ENCODE results near the gene TBC1D3B.
"Not testable (repeated sequence)": the region's sequence is repeated elsewhere in the genome, so short reads cannot be mapped to it uniquely, and the experiment has no call there.

The TBC1D3B gene

DNA sequence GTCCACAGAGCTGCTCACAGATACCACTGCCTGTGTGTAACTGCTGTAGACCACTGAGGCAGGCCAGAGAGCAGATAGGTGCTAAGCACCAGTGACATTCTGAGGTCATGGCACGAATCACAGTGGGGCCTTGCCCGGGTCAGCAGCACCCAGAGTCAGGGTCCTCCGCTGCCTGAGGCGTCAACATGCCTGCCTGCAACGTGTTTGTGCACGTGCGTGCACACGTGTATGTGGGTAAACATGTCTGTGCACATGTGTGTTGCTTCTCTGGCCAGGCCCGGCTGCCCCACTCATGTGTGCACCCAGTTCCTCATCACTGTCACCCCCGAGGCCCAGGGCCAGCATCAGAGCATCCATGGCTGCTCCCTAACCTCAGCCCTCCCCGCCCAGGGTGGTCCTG, at the start of gene TBC1D3B:
Gene TBC1D3B, minus strand, starts transcription at position 101 of the 400 bp plus-strand sequence. CDS start 1,586 bp downstream, outside the sequence.
- not testable (repeated sequence) for DNase-seq (ENCODE audit: low spot score); FAIRE-seq

DNA sequence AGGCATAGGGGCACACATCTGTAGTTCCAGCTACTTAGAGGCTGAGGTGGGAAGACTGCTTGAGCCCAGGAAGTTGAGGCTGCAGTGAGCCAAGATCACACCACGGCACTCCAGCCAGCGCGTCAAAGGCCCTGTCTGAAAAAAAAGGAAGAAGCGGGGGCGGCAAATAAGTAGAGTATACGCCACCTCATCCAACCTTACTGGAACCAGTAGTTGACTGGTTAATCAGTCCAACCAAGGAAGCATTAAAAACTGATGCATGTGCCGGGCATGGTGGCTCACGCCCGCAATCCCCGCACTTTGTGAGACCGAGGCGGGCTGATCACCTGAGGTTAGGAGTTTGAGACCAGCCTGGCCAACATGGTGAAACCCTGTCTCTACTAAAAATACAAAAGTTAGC, 46.5 kb upstream of the TBC1D3B start:
- FAIRE-seq, result not testable (repeated sequence)

DNA sequence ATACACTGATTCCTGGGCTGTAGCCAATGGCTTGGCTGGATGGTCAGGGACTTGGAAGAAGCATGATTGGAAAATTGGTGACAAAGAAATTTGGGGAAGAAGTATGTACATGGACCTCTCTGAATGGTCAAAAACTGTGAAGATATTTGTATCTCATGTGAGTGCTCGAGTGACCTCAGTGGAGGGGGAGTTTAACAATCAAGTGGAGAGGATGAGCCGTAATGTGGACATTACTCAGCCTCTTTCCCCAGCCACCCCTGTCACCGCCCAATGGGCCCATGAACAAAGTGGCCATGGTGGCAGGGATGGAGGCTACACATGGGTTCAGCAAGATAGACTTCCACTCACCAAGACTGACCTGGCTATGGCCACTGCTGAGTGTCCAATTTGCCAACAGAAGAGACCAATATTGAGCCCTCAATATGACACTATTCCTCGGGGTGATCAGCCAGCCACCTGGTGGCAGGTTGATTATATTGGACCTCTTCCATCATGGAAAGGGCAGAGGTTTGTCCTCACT, 45.2 kb upstream of the TBC1D3B start:
- not testable (repeated sequence) for DNase-seq (ENCODE audit: low spot score); FAIRE-seq

More for the DNA sequence above, 46.5 kb upstream of the TBC1D3B start:
- not testable (repeated sequence) for DNase-seq (ENCODE audit: low spot score)

DNA sequence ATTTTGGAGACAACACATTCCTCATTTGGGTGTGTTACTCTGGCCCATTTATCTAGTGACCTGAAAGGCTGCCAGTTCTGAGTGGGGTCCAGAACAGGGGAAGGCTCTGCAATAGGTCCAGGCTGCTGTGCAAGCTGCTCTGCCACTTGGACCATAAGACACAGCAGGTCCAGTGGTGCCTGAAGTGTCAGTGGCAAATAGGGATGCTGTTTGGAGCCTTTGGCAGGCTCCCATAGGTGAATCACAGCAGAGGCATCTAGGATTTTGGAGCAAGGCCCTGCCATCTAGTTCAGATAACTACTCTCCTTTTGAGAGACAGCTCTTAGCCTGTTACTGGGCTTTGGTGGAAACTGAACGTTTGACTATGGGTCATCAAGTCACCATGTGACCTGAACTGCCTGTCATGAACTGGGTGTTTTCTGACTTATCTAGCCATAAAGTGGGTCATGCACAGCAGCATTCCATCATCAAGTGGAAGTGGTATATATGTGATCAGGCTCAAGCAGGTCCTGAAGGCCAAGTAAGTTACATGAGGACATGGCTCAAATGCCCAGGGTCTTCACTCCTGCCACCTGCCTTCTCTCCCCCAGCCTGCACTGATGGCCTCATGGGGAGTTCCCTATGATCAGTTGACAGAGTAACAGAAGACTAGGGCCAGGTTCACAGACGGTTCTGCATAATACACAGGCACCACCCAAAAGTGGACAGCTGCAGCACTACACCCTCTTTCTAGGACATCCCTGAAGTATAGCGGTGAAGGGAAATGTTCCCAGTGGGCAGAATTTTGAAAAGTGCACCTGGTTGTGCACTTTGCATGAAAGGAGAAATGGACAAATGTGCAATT, 44.5 kb upstream of the TBC1D3B start:
- not testable (repeated sequence) for FAIRE-seq; DNase-seq (ENCODE audit: low spot score)

DNA sequence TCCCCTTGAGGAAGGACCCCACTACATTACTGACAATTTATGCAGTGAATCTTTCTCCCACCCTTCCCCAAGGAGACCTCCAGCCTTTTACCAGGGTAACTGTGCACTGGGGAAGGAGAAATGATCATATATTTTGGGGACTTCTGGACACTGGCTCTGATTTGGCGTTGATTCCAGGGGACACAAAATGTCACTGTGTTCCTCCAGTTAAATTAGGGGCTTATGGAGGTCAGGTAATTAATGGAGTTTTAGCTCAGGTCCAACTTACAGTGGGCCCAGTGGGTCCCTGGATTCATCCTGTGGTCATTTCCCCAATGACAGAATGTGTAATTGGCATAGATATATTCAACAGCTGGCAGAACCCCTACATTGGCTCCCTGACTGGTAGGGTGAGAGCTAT, 43.1 kb upstream of the TBC1D3B start:
- DNase-seq (ENCODE audit: low spot score); FAIRE-seq: not testable (repeated sequence)

DNA sequence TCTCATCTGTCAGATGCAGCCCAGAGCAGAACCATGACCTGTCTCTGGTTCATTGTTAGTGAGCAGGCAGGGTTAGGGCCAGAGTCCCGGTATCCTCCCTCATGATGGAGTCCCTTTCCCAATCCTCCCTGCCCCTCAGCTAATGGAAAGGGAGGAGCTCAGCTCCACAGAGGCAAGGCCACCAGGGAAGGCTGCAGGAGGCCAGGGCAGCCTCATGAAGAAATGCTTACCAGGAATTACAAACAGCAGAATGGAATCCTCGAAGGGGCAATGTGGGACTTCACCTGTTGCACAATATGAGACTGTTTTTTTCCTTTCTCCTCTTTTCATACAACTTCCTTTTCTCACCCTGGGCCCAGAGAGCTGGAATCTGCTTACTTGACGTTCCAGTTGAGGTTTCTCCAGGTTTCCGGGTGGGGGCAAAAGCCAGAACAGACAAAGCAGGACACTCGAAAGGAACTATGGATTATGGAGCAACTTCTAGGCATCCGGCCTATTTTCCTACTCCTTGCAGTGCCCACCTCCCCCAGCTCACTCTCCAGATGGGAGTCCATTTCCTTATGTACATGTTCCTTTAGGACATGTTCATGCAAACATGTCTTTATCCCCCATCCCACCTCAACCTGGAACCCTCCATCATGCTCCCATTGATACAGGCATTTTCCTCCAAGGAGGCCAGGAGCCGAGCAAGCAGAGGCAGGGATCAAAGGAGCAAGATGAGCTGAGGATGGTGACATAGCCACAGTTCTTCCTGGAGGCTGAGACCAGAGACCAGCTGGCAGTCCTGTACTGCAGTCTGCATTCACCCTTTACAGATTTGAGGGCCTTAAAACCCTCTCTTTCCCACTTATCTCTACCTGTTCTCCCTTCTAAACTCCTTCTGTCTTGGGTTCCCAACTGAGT, 39.2 kb upstream of the TBC1D3B start:
- not testable (repeated sequence) for DNase-seq (ENCODE audit: low spot score); FAIRE-seq

DNA sequence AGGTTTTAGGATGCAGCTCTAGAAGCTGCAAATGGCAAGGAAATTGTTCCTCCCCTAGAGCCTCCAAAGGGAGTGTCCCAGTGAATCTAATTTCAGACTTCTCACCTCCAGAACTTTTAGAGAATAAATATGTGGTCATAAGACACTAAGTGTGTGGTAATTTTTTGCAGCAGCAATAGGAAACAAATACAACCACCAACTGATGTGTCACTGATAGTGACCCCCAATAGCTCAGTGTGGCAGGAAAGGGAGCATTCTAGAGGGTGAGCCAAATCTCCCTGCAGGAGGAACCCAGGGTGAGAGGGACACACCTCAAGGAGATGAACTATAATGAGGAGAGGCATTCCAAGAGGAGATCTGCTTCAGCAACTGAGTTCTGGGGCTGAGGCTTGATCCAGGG, 38.5 kb upstream of the TBC1D3B start:
- FAIRE-seq (no peak), DNase-seq (ENCODE audit: low spot score) (no peak)

DNA sequence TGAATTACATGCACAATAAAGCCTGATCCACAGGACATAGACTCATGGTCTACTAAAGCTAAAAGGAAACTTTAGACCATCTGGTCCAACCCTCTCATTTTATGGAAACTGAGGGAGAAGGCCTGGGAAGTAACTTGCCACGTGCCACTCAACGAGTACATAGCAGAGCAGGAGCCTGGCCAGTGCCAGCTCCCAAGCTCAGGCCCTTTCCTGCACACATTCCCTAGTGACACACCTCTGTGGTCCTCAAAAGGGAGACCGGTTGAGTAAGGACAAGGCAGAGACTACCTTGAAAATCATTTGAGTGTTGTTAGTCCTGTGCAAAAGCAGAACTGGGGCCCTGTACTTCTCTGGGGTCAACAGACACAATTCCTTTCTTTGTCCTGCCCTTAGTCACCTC, 37.3 kb upstream of the TBC1D3B start:
- DNase-seq (ENCODE audit: low spot score) (no peak), FAIRE-seq (no peak)

DNA sequence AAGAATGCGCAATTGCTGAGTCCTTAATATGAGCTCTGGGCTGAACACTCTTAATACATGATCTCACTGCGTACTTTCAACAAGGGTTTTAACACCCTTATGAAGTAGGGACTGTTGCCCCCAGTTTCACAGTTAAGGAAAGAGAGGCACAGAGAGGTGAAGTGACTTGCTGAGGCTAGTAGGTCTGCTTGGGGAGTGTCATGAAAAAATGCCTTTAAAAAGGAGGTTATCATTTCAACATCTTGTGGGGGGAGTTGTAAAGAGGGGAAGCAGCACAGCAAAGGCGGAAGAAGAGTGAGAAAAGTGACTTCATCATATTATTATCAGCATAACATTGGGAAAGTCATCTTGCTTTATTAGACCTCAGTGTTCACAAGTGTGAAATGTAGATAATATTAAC, 36.5 kb upstream of the TBC1D3B start:
- no peak for DNase-seq (ENCODE audit: low spot score)
- no peak for FAIRE-seq

DNA sequence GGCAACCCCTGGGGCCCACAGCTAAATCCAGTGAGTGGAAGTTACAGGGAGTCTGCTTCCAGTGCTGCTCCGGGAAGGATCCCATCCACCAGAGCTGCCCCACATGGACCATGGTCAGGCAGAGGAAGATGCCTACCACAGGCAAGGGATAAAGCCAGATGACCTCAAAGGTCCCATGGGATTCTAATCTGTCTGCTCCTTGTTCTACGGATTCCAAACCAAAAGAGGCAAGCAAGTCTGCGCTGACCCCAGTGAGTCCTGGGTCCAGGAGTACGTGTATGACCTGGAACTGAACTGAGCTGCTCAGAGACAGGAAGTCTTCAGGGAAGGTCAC, 35.8 kb upstream of the TBC1D3B start:
- no peak for DNase-seq (ENCODE audit: low spot score)
- no peak for FAIRE-seq

DNA sequence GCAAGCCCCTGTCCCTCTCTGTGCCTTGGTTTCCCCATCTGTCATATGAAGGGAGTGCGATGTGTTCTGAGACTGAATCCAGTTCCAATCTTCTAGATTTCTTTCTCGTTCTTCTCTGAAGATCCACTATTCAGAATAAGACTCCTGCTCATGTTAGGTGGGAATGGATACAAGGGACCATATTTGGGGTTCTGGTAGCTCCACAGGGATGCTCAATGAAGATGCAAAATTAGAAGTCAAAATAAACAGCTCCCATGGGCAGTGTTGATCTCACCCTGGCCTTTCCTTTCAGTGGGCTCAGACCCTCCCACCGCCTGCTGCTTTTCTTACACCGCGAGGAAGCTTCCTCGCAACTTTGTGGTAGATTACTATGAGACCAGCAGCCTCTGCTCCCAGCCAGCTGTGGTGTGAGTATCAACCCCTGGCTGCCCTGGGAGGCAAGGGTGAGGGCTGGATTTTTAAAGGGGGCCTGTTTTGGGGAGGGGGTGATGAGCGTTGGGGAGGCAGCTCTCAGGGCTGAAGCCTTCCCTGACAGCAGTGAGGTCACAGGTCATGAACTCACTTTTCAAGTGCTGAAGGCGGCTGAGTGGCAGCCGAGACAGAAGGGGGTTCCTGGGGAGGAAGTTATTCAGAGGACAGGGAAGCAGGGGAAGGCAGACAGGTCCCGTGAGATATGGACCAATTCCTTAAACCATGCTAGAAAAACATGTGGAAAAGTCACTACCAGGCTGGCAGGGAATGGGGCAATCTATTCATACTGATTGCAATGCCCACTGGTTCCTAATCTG, 35.2 kb upstream of the TBC1D3B start:
- not testable (repeated sequence) for FAIRE-seq; DNase-seq (ENCODE audit: low spot score)

DNA sequence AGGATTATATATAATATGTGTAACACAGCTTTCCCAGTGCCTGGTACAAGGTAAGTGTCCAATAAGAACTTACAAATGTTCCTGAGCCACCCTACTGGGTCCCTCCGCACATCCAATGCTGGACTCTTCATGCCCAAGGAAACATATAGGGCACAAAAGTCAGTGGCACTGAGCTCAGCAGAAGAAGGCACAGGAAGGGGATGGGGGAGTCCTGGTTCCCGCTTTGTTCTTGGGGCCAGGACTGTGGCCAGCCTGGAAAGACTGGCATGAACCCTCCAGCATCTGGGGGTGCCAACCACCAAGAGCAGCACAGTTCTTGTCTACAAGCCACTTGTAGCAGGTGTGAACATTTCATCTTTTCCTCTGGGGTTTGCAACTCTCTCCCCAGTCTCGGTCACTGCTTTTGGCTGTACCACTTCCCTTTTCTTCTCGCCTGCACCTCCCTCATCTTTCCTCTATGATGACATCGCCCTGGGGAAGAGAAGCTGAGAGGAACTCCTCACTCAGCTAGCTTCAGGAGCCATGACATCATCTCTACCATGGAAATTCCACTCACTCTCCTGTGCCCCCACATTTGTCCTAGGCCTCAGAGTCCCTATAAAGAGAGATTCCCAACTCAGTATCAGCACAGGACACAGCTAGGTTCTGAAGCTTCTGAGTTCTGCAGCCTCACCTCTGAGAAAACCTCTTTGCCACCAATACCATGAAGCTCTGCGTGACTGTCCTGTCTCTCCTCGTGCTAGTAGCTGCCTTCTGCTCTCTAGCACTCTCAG, 34.2 kb upstream of the TBC1D3B start, which contains the start of gene CCL4L2:
Gene CCL4L2, plus strand, starts transcription at position 625 of the 773 bp plus-strand sequence.
- not testable (repeated sequence) for FAIRE-seq; DNase-seq (ENCODE audit: low spot score)

DNA sequence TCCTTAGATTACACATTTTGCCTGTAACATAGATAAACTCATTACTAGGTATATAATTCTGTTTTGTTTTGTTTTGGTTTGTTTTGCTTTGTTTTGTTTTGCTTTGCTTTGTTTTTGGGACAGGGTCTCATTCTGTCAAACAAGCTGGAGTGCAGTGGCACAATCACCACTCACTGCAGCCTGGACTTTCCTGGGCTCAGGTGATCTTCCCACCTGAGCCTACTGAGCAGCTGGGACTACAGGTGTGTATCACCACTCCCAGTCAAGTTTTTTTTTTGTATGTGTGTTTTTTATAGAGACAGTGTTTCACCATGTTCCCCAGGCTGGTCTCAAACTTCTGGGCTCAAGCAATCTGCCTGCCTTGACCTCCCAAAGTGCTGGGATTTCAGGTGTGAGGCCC, 33.1 kb upstream of the TBC1D3B start:
- DNase-seq (ENCODE audit: low spot score), result no peak
- FAIRE-seq, result no peak

DNA sequence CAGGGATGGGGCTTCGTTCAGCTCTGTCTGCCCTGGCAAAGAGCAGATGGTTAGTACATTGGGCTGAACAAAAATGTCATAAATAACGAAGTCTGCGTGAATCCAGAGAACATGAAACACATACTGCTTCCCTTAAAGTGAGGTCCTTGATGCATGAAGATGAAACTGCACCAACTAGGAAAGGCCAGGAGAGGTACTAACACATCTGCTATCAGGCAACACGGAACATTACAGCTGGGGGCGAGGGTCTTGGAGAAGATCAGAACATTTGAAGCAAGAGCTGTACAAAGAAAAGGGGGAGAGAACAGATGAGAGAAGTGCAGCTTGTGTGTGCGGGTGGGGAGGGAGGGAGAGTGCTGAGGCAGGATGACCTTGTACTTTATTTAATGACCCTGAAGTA, 30.9 kb upstream of the TBC1D3B start:
- not testable (repeated sequence) for DNase-seq (ENCODE audit: low spot score); FAIRE-seq

DNA sequence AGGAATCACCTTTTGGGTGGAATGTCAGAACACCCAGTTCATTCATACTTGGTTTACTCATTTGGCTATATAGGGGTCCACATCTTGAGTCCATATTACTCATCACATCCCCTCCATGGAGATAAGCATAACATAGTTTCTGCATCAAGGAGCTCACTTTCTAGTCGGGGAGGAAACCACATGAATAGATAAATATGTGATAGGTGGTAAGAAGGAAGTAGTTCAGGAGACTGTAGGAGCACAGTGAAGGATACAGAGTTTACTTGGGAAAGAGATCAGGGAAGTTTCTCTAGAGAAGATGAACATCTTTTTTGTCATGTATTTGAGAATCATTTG, 30.0 kb upstream of the TBC1D3B start:
- FAIRE-seq; DNase-seq (ENCODE audit: low spot score): not testable (repeated sequence)

DNA sequence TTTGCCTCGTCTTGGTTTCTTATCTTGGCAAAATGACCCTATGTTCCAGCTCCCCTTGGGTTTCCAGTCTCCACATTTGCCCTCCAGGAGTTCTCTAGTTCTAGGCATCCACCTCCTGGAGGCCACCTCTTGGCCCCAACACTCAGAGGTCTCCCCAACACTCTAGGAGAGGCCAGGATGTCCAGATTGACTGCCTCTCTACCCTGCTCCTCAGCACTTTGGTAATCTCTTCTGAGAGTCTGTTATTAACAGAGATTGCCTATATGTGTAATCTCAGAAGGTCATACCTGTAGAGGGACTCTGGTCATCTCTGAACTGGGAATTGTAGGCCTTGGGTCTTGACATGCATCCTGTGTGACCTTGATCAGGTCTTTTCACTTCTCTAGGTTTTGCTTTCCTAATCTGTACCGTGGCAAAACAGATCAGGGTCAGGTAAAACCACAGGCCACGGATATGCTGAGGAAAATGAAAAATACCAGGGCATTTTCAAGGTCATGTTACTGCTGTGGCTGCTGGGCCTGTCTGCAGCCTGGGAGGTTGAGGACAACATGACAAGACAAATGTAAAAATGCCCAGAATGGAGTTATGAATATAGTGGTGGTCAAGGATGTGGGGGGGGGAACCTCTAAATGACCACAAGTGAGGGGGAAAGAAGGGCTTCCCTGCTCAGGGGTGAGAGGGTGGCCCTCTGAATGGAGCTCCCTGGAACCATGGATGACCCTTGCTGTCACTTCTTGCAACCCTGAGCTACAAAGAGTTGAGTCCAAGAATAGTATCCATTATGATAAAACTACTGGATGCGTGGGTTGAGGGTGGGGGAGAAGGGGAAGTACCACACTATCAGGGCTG, 29.4 kb upstream of the TBC1D3B start:
- DNase-seq (ENCODE audit: low spot score), result no peak
- FAIRE-seq, result no peak

DNA sequence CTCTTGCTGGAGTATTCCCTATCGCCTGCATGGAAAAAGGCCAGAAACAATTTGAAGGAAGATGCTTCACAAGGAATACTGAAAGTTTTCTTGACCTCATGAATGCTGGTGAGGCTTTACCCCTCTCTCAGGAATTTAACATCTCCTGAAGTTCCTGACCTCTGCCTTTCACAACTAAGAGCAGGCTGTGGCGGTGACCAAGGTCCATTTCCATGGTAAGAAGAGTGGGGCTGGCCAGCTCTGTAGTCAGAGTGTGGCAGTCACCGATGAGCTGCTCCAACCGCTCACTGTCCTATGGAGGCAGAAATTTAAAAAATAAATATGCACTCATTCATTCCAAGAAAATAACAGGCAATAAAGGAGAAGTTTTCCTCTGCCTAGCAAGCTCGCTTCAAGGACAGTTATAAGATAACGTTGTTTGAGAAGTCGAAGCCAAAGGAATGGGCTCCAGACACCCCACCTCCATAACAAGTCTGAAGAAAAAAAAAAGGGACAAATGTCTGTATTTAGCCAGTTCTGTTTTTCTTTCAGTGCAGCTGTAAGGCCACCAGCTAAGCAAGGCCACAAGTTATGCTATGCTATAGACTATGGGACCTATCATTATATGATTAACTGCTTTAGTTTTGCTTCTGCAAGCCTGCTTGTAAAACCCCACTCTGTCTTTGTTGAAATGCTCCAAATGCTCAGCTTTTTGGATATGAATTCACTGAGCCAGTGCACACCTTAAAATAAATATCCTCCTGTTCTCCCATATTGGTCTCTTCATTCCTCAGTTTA, 28.5 kb upstream of the TBC1D3B start:
- no peak for DNase-seq (ENCODE audit: low spot score)
- no peak for FAIRE-seq

DNA sequence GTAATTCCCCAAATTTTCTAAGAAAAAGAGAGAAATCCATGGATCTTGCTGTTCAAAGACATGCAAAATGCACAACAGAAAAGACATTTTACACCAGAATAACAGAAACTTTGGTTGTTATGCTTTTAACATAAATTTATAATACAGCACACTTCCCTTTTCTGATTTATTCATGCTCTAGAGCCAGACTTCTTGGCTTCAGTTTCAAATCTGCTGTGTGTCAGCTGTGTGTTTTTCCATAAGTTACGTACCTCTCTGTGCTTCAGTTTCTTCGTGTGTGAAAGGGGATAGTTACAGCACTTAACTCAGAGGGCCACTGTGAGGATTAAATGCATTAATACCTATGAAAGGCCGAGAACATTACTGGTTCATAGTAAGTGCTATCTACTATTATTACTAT, 26.9 kb upstream of the TBC1D3B start:
- no peak for FAIRE-seq

DNA sequence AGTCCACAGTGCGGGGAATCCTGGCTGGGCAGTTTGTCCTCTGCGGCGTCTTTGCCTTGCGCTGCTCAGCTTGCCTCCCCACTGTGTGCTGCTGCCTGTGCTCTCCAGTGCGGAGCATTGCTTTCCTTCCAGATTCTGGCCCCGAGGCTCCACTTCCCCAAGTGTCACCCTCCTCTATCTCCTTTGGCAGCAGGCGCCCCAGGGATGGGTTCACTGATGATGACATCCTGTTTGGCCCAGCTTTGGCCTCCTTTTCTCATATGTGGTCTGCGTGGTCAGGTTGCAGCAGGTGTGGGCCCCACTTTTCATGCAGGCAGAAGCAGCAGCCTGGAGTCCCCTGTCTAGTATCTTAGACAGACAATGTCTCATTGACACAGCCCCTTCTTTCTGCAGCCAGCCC, 25.1 kb upstream of the TBC1D3B start:
- FAIRE-seq; DNase-seq (ENCODE audit: low spot score): not testable (repeated sequence)

More for the DNA sequence above, 26.9 kb upstream of the TBC1D3B start:
- no peak for DNase-seq (ENCODE audit: low spot score)

Measured in RCC 7860 (cell line).